Testis (tissue), 3 donors: Measurements from ENCODE around the gene LCOR. TPM values are rescaled to one million over a fixed set of nuclear protein-coding genes. Genes with fewer than 3 reads are reported as not detected.

Experiments used
- DNase-seq: peaks from one replicate; pipeline ENCODE4 v3.0.0-alpha.2; 2019
- H3K27ac ChIP-seq, 2 donors: fragments of 200-600 bp; sonication (generic); one replicate each; pipeline ENCODE4 v1.5.1; 2019
- H3K27me3 ChIP-seq: fragments of 200-600 bp; sonication (generic); one replicate; pipeline ENCODE4 v1.5.1; 2019
- H3K36me3 ChIP-seq: fragments of 200-600 bp; sonication (generic); one replicate; pipeline ENCODE4 v1.5.1; 2017; ENCODE audit warnings: low read depth; ENCODE audit errors: missing control alignments
- H3K4me1 ChIP-seq: fragments of 200-600 bp; sonication (generic); one replicate; pipeline ENCODE4 v1.5.1; 2019
- H3K4me3 ChIP-seq, 2 donors: fragments of 200-600 bp; sonication (generic); one replicate each; pipeline ENCODE4 v1.5.1; 2017 to 2019
- H3K9me3 ChIP-seq: fragments of 200-600 bp; sonication (generic); one replicate; pipeline ENCODE4 v1.5.1; 2017
- CTCF ChIP-seq, 3 experiments: fragments of 450-650 bp in 2 of 3; fragments of 200-600 bp in 1 of 3; sonication (generic) in 1 of 3; IDR thresholded peaks; one replicate each; pipeline ENCODE4 v1.5.1; 2016 to 2019; ENCODE audit warnings: antibody characterized with exemption in 3 of 3, mild to moderate bottlenecking in 2 of 3, moderate library complexity in 1 of 3
- POLR2A ChIP-seq: fragments of 450-650 bp; IDR thresholded peaks from one replicate; pipeline ENCODE4 v1.6.1; 2017; ENCODE audit warnings: antibody characterized with exemption, mild to moderate bottlenecking, moderate library complexity
- WGBS, 2 donors: methylation state at CpG; one replicate each; pipeline ENCODE4 v1.1.5; 2018; 5-methylcytosine and 5-hydroxymethylcytosine counted together
- intact Hi-C: fragments of 100-400 bp; cut with DNase I; formaldehyde crosslinking; loops from one replicate; pipeline ENCODE4 v1.15.1; 2023; ENCODE audit warnings: low total_unique reads
- microRNA counts, 2 donors: library from miRNA; unstranded; fragments of <30 nt; microRNA quantifications; one replicate each; lab custom pipeline; 2016
- microRNA-seq, 2 donors: library from miRNA; unstranded; fragments of <30 nt; microRNA quantifications; one replicate each; pipeline ENCODE4, GENCODE V29; 2016; ENCODE audit warnings: borderline number of aligned reads in 2 of 2, borderline replicate concordance in 1 of 2
- polyA plus RNA-seq: library from polyadenylated mRNA; stranded (reverse); fragments of 350-450 nt; fragmentation: Illumina TruSeq; extraction: RNeasy Lipid Tissue Mini Kit (QIAGEN cat#74804); gene quantifications from one replicate; pipeline ENCODE4 v1.2.3, GENCODE V29; 2014; ENCODE audit warnings: low read depth, low replicate concordance; ENCODE audit not compliant: insufficient read depth
- small RNA-seq, 2 donors: library from RNA; depleted of rRNA; stranded (forward); fragments of <200 nt; gene quantifications; one replicate each; pipeline ENCODE3, GENCODE V24; 2016
- total RNA-seq, 2 donors: library from RNA; depleted of rRNA; stranded (reverse); fragments of >200 nt; gene quantifications; one replicate each; pipeline ENCODE4 v1.2.3, GENCODE V29; 2016

LCOR gene
- total and polyA plus RNA-seq, 3 donors from 2014 or later = 11.6 to 68.3 (median 40.0) TPM

- WGBS, 2 donors = 91 to 94% methylated on average over 8 of the region's 8 CpGs
These were observed 208.6 kb downstream of the LCOR start for GRCh38 chr10:97040706-97041105.

GRCh38 chr10:97042081-97042480, 210.0 kb downstream of the LCOR start:
- DNase-seq = no peak
- H3K4me3 ChIP-seq = no peak overlapping the region
- H3K27me3 ChIP-seq = no peaks in the 10 kb centered on the region
- 92% methylated on average over 5 of the region's 5 CpGs for WGBS, 2 donors
- no peak overlapping the region for H3K27ac ChIP-seq
- intact Hi-C loops = no loop called here
- H3K36me3 ChIP-seq = no peaks in the 10 kb centered on the region
- peaks cover 8% of the 10 kb centered on the region for H3K4me1 ChIP-seq
- no peaks in the 10 kb centered on the region for H3K9me3 ChIP-seq
- TF ChIP-seq POLR2A (no peak), CTCF (IDR thresholded peaks at IDR 0.05) (no peak)

More at GRCh38 chr10:97040706-97041105, 208.6 kb downstream of the LCOR start:
- TF ChIP-seq POLR2A = no peak
- TF ChIP-seq CTCF (IDR thresholded peaks at IDR 0.05) = no peak
- Histone ChIP-seq H3K4me3 (no peak overlapping the region), H3K36me3 (no peaks in the 10 kb centered on the region), H3K4me1 (peaks cover 8% of the 10 kb centered on the region), H3K9me3 (no peaks in the 10 kb centered on the region), H3K27me3 (no peaks in the 10 kb centered on the region), H3K27ac (no peak overlapping the region)
- DNase-seq = no peak
- intact Hi-C loops = no loop called here

- peaks cover 2% of the 10 kb centered on the region for H3K4me1 ChIP-seq
- H3K36me3 ChIP-seq = no peaks in the 10 kb centered on the region
- no peak overlapping the region for H3K27ac ChIP-seq
- no peak overlapping the region for H3K4me3 ChIP-seq
- intact Hi-C loops = no loop called here
- WGBS, 2 donors = 92 to 99% methylated on average over 27 to 38 of the region's 38 CpGs
- no peak for TF ChIP-seq POLR2A
- TF ChIP-seq CTCF (IDR thresholded peaks at IDR 0.05) = no peak
- no peak for DNase-seq
- H3K9me3 ChIP-seq = no peaks in the 10 kb centered on the region
- no peaks in the 10 kb centered on the region for H3K27me3 ChIP-seq
These were observed 210.8 kb downstream of the LCOR start for GRCh38 chr10:97042716-97043562.

- H3K4me1 ChIP-seq = no peaks in the 10 kb centered on the region
- DNase-seq = no peak
- TF ChIP-seq CTCF (IDR thresholded peaks at IDR 0.05) = no peak
- no peak for TF ChIP-seq POLR2A
- WGBS, 2 donors = 80 to 90% methylated on average over 2 to 14 of the region's 14 CpGs
- no peaks in the 10 kb centered on the region for H3K9me3 ChIP-seq
- no peak overlapping the region for H3K27ac ChIP-seq
- H3K36me3 ChIP-seq = no peaks in the 10 kb centered on the region
- intact Hi-C loops = no loop called here
- no peaks in the 10 kb centered on the region for H3K27me3 ChIP-seq
- no peak overlapping the region for H3K4me3 ChIP-seq
These were observed 211.4 kb downstream of the LCOR start for GRCh38 chr10:97043563-97043855.

MicroRNA genes within 50 kb of the gene (microRNA counts, 767-probe panel; counts per million panel counts)
- microRNA hsa-miR-607 (lab: Ali Mortazavi, UCI) = 0 to 152 counts per million in 2 donors

Small RNA genes within 50 kb of the gene (microRNA-seq; reads per million reads assigned to microRNA genes)
- 0 to 0.69 reads per million in 2 donors for gene MIR607

Small RNA genes within 50 kb of the gene (small RNA-seq; reads per million reads assigned to genes)
- gene HMGN2P35 (0 reads per million in 2 donors), gene MIR607 (0 to 0.28 reads per million in 2 donors)

Other genes starting within 250 kb of the LCOR start
- gene TM9SF3, start 245.3 kb upstream of the LCOR start, total RNA-seq = 10 to 100 TPM; 67.8 to 69.3 TPM
- 69.8 TPM for gene TM9SF3, start 245.3 kb upstream of the LCOR start, polyA plus RNA-seq
- 10 to 100 TPM in 1 of 2 donors, 1 to 10 TPM in 1; 6.6 to 10.0 TPM for gene PIK3AP1, start 111.8 kb upstream of the LCOR start, total RNA-seq
- gene PIK3AP1, start 111.8 kb upstream of the LCOR start, polyA plus RNA-seq = 6.5 TPM